ENCODE data around the gene SERPINF2.

SERPINF2 gene

GRCh38 chr17:1746975-1747543 lies 4.4 kb downstream of the SERPINF2 start:
- no peaks in the 10 kb centered on the region for H3K9me3 ChIP-seq
- H3K27me3 ChIP-seq = no peaks in the 10 kb centered on the region
- H3K4me3 ChIP-seq (ENCODE audit: low read depth, low read length) = no peak overlapping the region
- H3K4me1 ChIP-seq = no peaks in the 10 kb centered on the region
- DNase-seq = no peak
- H3K36me3 ChIP-seq = no peaks in the 10 kb centered on the region
- TF ChIP-seq CTCF (IDR thresholded peaks at IDR 0.05; ENCODE audit: low read depth, low read length) = no peak

- Histone ChIP-seq H3K27me3 (no peaks in the 10 kb centered on the region), H3K4me3 (ENCODE audit: low read depth, low read length) (no peak overlapping the region), H3K9me3 (no peaks in the 10 kb centered on the region), H3K36me3 (no peaks in the 10 kb centered on the region), H3K4me1 (peaks cover 8% of the 10 kb centered on the region)
- no peak for DNase-seq
- TF ChIP-seq CTCF (IDR thresholded peaks at IDR 0.05; ENCODE audit: low read depth, low read length) = no peak
These were observed 8.0 kb downstream of the SERPINF2 start for GRCh38 chr17:1750628-1751027.

- DNase-seq = no peak
- Histone ChIP-seq H3K9me3 (no peaks in the 10 kb centered on the region), H3K4me1 (peaks cover 14% of the 10 kb centered on the region), H3K4me3 (ENCODE audit: low read depth, low read length) (no peak overlapping the region), H3K36me3 (no peaks in the 10 kb centered on the region), H3K27me3 (no peaks in the 10 kb centered on the region)
- no peak for TF ChIP-seq CTCF (IDR thresholded peaks at IDR 0.05; ENCODE audit: low read depth, low read length)
These were observed 10.0 kb downstream of the SERPINF2 start for GRCh38 chr17:1752425-1753262.

- Histone ChIP-seq H3K36me3 (no peaks in the 10 kb centered on the region), H3K9me3 (no peaks in the 10 kb centered on the region), H3K4me3 (ENCODE audit: low read depth, low read length) (no peak overlapping the region), H3K27me3 (no peaks in the 10 kb centered on the region), H3K4me1 (peaks cover 14% of the 10 kb centered on the region)
- no peak for TF ChIP-seq CTCF (IDR thresholded peaks at IDR 0.05; ENCODE audit: low read depth, low read length)
- no peak for DNase-seq
These were observed 11.2 kb downstream of the SERPINF2 start for GRCh38 chr17:1753767-1754429.

- Histone ChIP-seq H3K4me3 (ENCODE audit: low read depth, low read length) (no peak overlapping the region), H3K36me3 (no peaks in the 10 kb centered on the region), H3K27me3 (no peaks in the 10 kb centered on the region), H3K9me3 (no peaks in the 10 kb centered on the region), H3K4me1 (peaks cover 14% of the 10 kb centered on the region)
- TF ChIP-seq CTCF (IDR thresholded peaks at IDR 0.05; ENCODE audit: low read depth, low read length) = no peak
- no peak for DNase-seq
These were observed 11.9 kb downstream of the SERPINF2 start for GRCh38 chr17:1754430-1755112.
